Liver (tissue), 3 donors: ENCODE data around the gene PTPRD.

Experiments used
- CTCF ChIP-seq: fragments of 150-350 bp; IDR thresholded peaks from 2 replicates; pipeline ENCODE4 v1.5.1; 2017; ENCODE audit warnings: improper control_type of control experiment, low read depth, low read length; ENCODE audit not compliant: missing input control
- EGR1 ChIP-seq, 2 donors: IDR thresholded peaks; 2 replicates each; pipeline ENCODE4 v1.6.1; 2016 to 2018; ENCODE audit warnings: antibody characterized with exemption in 2 of 2, low read depth in 2 of 2
- FOXA2 ChIP-seq: IDR thresholded peaks from 2 replicates; pipeline ENCODE4 v1.6.1; 2016; ENCODE audit warnings: antibody characterized with exemption
- GABPA ChIP-seq, 2 donors: IDR thresholded peaks in 1 of 2; conservative IDR thresholded peaks in 1 of 2; 2 replicates each; pipeline ENCODE4 v1.6.1; 2016; ENCODE audit warnings: antibody characterized with exemption in 2 of 2, mild to moderate bottlenecking in 1 of 2, moderate library complexity in 1 of 2
- RAD21 ChIP-seq, 2 donors: IDR thresholded peaks; 2 replicates each; pipeline ENCODE4 v1.6.1; 2016; ENCODE audit warnings: antibody characterized with exemption in 2 of 2, mild to moderate bottlenecking in 2 of 2
- YY1 ChIP-seq: IDR thresholded peaks from 2 replicates; pipeline ENCODE4 v1.6.1; 2016; ENCODE audit warnings: antibody characterized with exemption, mild to moderate bottlenecking
- donor health status: healthy.
- donor health status: healthy.

GRCh38 chr9:8622222-8622802 is 1990.5 kb downstream of the PTPRD start:
- TF ChIP-seq CTCF (no peak), FOXA2 (no peak), EGR1 (IDR thresholded peaks at IDR 0.05; ENCODE audit: low read depth in 2 of 2) (no peak), GABPA (IDR thresholded peaks at IDR 0.05 in 1 of 2, conservative IDR thresholded peaks at IDR 0.05 in 1 of 2) (no peak), YY1 (no peak), RAD21 (IDR thresholded peaks at IDR 0.05) (no peak)
